Measurements from ENCODE around the gene SLC36A3.
A peak's percentile ranks its signal among the peaks of the same experiment; 100 is the strongest.
"Not testable (repeated sequence)": the region's sequence is repeated elsewhere in the genome, so short reads cannot be mapped to it uniquely, and the experiment has no call there.

Gene SLC36A3

DNA sequence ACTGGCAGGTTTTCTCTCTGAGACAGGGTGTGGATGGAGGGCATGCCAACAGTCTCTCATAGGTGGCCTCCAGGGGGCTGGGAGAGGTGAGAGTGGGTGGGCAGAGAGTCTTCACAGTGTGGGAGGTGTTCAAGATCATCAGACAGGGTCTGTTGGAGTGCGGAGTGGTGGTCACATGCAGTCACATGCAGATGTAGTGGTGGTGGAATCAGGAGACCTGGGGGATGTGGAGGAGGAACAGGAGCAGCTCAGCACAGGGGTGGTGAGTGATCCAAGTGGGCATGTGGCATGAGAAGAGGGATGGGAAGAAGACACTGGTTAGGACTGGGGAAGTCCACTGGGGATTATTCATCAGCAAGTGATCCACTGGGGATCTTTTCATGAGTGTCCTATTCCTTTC lies 44.8 kb downstream of the SLC36A3 start:
- DNase-seq = no peak

GRCh38 chr5:151258201-151258611 lies 45.4 kb downstream of the SLC36A3 start:
- no peak for DNase-seq

- no peak for DNase-seq
Measured at GRCh38 chr5:151257731-151258181, 45.8 kb downstream of the SLC36A3 start.

GRCh38 chr5:151255621-151256286 lies 47.8 kb downstream of the SLC36A3 start:
- DNase-seq = no peak

DNA sequence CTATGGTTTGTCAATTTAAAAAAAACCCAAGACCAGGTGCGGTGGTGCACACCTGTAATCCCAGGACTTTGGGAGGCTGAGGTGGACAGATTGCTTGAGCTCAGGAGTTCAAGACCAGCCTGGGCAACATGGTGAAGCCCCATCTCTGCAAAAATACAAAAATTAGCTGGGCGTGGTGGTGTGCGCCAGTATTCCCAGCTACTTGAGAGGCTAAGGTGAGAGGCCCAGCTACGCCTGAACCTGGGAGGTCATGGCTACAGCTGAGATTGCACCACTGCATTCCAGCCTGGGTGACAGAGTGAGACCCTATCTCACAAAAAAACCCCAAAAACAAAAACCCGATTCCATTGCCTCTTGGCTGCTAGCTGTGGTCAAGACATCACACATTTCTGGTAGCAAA lies 48.6 kb downstream of the SLC36A3 start:
- not testable (repeated sequence) for DNase-seq

DNA sequence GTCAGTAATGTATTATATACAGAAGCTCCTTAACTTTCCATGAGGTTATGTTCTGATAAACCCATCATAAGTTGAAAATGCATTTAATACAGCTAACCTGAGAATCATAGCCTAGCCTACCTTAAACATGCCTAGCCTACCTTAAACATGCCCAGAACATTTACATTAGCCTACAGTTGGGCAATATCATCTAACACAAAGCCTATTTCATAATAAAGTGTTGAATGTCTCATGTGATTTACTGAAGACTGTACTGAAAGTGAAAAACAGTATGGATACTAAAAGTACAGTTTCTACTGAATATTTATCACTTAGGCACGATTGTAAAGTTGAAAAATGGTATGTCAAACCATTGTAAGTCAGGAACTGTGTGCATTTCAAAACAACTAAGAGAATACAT lies 49.0 kb downstream of the SLC36A3 start:
- no peak for DNase-seq

DNA sequence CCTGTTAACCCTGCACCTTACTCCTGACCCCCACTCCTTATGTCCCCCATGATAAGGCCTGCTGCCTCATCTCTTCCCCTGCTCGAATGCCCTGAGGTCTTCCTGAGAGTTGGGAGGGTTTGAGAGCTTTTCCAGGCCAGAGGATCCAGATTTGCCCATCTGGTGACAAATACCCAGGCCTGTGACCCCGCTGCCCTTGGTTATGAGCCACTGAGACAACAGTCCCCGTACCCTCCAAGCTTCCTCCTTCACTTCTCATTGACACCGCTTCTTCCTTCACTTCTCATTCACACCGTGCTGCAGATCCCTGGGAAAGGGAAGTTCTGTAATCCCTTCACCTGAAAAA lies 50.0 kb downstream of the SLC36A3 start:
- DNase-seq = no peak

- peak; percentile 100 for DNase-seq
Measured at GRCh38 chr5:151252762-151253604, 50.6 kb downstream of the SLC36A3 start, which contains the start of gene GM2A. Gene GM2A (plus strand): TSS chr5:151253185. CDS start chr5:151253217, 32 bp downstream.

- DNase-seq = no peak
Measured at GRCh38 chr5:151251621-151252020, 51.9 kb downstream of the SLC36A3 start.

DNA sequence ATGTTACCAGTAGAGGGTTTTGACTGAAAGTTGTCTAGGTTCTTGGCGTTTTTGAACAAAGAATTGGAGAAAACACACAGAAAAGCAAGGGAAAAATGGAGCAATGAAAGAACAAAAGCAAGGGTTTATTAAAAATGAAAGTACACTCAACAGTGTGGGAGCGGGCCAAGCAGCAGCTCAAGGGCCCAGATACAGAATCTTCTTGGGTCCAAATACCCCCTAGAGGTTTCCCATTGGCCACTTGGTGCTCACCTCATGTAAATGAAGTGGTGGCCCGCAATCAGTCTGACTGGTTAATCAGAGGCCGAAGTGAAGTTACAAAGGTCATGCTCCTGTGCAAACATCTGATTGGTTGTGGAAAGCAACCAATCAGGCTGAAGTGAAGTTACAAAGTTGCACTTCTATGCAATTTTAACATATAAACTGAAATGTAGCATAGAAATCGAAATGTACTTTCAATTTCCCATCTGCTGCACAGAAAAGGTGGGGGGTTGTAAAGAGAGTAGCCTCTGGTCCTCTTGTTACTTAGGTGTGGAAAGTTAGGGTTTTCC lies 52.5 kb downstream of the SLC36A3 start:
- DNase-seq = no peak

- no peak for DNase-seq
Measured at GRCh38 chr5:151250346-151251000, 53.1 kb downstream of the SLC36A3 start.

DNA sequence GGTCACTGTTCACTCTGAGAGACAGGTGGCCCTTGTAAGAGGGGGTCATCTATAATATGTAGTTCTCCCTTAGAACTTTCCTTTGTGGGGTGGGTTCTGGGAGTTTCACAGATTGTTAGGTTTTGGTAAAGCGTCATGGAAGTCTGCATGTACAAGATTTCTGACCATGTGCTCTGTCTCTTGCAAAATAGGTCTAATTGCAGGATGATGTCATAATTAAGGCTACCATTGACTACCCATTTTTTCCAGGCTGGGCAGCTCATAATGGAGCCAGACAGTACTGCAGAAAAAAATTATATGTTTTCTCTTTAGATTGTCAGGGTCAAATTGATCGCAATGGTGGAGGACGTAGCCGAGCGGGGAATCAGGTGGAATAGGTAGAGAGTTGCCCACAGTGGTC lies 54.3 kb downstream of the SLC36A3 start:
- no peak for DNase-seq

- no peak for DNase-seq
Measured at GRCh38 chr5:151248651-151249050, 54.9 kb downstream of the SLC36A3 start.

- DNase-seq = no peak
Measured at GRCh38 chr5:151245680-151246219, 57.8 kb downstream of the SLC36A3 start.

DNA sequence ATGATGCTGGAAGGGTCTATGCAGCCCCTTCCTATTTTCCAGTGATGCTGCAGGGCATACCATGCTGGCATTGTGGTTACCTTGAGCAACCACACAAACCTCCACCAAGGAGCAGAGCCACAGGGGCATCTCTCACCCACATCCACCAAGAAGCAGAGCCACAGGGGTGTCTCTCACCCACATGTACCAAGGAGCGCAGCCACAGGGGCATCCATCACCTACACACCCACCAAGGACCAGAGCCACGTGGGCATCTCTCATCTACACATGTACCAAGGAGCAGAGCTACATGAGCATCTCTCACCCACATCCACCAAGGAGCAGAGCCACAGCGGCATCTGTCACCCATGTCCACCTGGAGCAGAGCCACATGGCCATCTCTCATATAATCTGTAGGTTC lies 59.4 kb downstream of the SLC36A3 start:
- DNase-seq = no peak

GRCh38 chr5:151243564-151243963 lies 60.0 kb downstream of the SLC36A3 start:
- no peak for DNase-seq

DNA sequence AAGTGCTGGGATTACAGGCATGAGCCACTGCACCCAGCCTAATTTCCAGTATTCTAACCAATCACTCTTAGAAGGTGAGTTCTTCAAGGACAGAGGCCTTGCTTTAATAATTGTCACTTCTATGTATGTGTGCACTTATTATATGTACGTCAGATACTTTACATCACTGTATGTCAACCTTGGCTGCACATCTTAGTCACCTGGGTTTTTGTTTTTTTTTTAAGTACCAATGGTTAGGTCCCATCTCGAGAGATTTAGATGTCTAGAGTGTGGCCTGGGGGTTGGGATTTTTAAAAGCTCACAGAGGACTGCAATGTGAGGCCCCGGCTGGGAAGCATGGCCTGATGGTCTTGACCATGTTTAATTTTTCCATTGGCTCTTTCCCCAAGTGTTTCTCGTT lies 60.4 kb downstream of the SLC36A3 start:
- no peak for DNase-seq

- DNase-seq = no peak
Measured at GRCh38 chr5:151240924-151241635, 62.5 kb downstream of the SLC36A3 start.

DNA sequence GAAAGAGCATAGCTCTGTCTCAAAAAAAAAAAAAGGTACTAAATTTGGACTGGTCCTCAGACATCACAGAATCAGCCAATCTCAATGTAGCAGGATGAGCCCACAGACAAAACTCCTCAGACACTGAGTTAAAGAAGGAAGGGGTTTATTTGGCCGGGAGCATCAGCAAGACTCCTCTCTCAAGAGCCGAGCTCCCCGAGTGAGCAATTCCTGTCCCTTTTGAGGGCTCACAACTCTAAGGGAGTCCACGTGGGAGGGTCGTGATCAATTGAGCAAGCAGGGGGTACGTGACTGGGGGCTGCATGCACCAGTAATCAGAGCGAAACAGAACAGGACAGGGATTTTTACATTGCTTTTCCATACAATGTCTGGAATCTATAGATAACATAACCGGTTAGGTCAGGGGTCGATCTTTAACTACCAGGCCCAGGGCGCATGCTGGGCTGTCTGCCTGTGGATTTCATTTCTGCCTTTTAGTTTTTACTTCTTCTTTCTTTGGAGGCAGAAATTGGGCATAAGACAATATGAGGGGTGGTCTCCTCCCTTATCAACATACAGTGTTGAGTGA lies 63.2 kb downstream of the SLC36A3 start:
- DNase-seq = not testable (repeated sequence)

DNA sequence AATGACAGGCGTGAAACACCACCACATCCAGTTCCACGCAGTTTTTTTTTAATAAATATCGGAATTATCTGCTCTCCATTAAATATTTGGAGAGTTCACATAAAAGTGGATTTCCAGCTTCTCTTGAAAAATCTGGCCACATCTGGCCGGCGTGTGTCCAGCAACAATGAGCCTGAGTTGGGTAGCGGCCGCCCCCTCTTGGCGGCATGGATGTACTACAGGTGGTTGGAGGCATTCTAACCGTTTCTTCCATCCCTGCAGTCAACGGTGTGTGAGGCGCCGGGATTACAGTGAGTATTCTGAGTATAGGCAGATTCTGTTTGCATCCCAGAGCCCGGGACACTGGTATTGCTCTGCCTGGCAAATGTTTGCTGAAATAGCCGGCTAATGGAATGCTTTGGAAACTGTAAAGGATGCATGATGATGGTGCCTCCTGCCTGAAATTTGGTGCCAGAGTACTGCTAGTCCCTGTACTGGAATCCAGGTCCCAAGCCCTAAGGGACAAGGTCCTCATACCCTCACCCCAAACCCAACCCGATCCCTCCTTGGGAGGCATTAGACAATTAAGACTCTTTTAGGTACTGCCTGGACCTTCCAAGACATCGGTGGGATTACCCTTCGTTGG lies 64.2 kb downstream of the SLC36A3 start:
- DNase-seq = peak; percentile 82

GRCh38 chr5:151238303-151238741 lies 65.2 kb downstream of the SLC36A3 start:
- peak; percentile 49 for DNase-seq
